ENCODE data around the gene SYNJ1.

GRCh38 chr21:32698971-32699693 lies 28.7 kb downstream of the SYNJ1 start:
- TF ChIP-seq, protein P1, sequence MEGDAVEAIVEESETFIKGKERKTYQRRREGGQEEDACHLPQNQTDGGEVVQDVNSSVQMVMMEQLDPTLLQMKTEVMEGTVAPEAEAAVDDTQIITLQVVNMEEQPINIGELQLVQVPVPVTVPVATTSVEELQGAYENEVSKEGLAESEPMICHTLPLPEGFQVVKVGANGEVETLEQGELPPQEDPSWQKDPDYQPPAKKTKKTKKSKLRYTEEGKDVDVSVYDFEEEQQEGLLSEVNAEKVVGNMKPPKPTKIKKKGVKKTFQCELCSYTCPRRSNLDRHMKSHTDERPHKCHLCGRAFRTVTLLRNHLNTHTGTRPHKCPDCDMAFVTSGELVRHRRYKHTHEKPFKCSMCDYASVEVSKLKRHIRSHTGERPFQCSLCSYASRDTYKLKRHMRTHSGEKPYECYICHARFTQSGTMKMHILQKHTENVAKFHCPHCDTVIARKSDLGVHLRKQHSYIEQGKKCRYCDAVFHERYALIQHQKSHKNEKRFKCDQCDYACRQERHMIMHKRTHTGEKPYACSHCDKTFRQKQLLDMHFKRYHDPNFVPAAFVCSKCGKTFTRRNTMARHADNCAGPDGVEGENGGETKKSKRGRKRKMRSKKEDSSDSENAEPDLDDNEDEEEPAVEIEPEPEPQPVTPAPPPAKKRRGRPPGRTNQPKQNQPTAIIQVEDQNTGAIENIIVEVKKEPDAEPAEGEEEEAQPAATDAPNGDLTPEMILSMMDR (IDR thresholded peaks at IDR 0.05) = no peak
- TF ChIP-seq EP300 (IDR thresholded peaks at IDR 0.05) = no peak

All from tibial nerve (tissue), 4 donors.